Cardiac muscle cell (in vitro differentiated cells and primary cell): Measurements from ENCODE around the gene ADAMTS3. TPM values are rescaled to one million over a fixed set of nuclear protein-coding genes. Genes with fewer than 3 reads are reported as not detected.

ENCODE experiments used
- DNase-seq, 2 donors: peaks; one replicate each; pipeline versions ENCODE4 v3.0.0 to v3.0.0-alpha.2; 2010 to 2017; ENCODE audit warnings: low read depth in 1 of 2, low spot score in 1 of 2
- H3K27ac ChIP-seq: fragments of 200-600 bp; sonication (generic); 2 replicates; pipeline ENCODE4 v1.5.1; 2016
- H3K27me3 ChIP-seq: fragments of 200-600 bp; sonication (generic); 2 replicates; pipeline ENCODE4 v1.6.0; 2016; ENCODE audit warnings: control low read depth
- H3K36me3 ChIP-seq: fragments of 200-600 bp; sonication (generic); 2 replicates; pipeline ENCODE4 v1.5.1; 2016; ENCODE audit warnings: control low read depth
- H3K4me1 ChIP-seq: fragments of 200-600 bp; sonication (generic); 2 replicates; pipeline ENCODE4 v1.8.1; 2017; ENCODE audit warnings: low read depth, mild to moderate bottlenecking, mixed run types
- H3K4me3 ChIP-seq: fragments of 200-600 bp; sonication (generic); 2 replicates; pipeline ENCODE4 v1.5.1; 2016; ENCODE audit warnings: mild to moderate bottlenecking
- H3K9me3 ChIP-seq: fragments of 200-600 bp; sonication (generic); 2 replicates; pipeline ENCODE4 v1.5.1; 2017; ENCODE audit warnings: low read depth, mild to moderate bottlenecking, control low read depth
- CTCF ChIP-seq: IDR thresholded peaks from 2 replicates; pipeline ENCODE4 v1.5.1; 2012; ENCODE audit warnings: low read depth, mild to moderate bottlenecking, low read length
- polyA plus RNA-seq: library from polyadenylated mRNA; unstranded; fragments of >200 nt; fragmentation: Nextera tagmentation; extraction: Ambion mirVana; gene quantifications from 2 replicates; pipeline ENCODE4 v1.2.1, GENCODE V29; 2016
- total RNA-seq: library from RNA; depleted of rRNA; stranded (reverse); fragments of >200 nt; gene quantifications from 2 replicates; pipeline ENCODE4 v1.2.3, GENCODE V29; 2016

ADAMTS3 gene
- total and polyA plus RNA-seq, 2 experiments from 2014 or later: 1.2 to 14.7 TPM

- DNase-seq: no peak
- peak overlapping the region; percentile 80 for H3K4me3 ChIP-seq
- no peaks in the 10 kb centered on the region for H3K36me3 ChIP-seq
- no peaks in the 10 kb centered on the region for H3K27me3 ChIP-seq
- no peak for TF ChIP-seq CTCF
- H3K9me3 ChIP-seq: no peaks in the 10 kb centered on the region
- peak overlapping the region; percentile 93 for H3K27ac ChIP-seq
- peaks cover 24% of the 10 kb centered on the region for H3K4me1 ChIP-seq
These were observed 756 bp upstream of the ADAMTS3 start for GRCh38 chr4:72569719-72570235.

- Histone ChIP-seq H3K36me3 (no peaks in the 10 kb centered on the region), H3K9me3 (no peaks in the 10 kb centered on the region), H3K27me3 (no peaks in the 10 kb centered on the region), H3K27ac (peak overlapping the region; percentile 93), H3K4me3 (peak overlapping the region; percentile 80), H3K4me1 (peaks cover 24% of the 10 kb centered on the region)
- peak; percentile 93 for DNase-seq
- peak; percentile 52 for TF ChIP-seq CTCF
These were observed 973 bp downstream of the ADAMTS3 start for GRCh38 chr4:72567821-72568675.

GRCh38 chr4:72567036-72567435 is 2.0 kb downstream of the ADAMTS3 start:
- no peaks in the 10 kb centered on the region for H3K27me3 ChIP-seq
- DNase-seq: no peak
- H3K36me3 ChIP-seq: no peaks in the 10 kb centered on the region
- peak overlapping the region; percentile 93 for H3K27ac ChIP-seq
- peaks cover 24% of the 10 kb centered on the region for H3K4me1 ChIP-seq
- H3K9me3 ChIP-seq: no peaks in the 10 kb centered on the region
- peak overlapping the region; percentile 80 for H3K4me3 ChIP-seq
- no peak for TF ChIP-seq CTCF

GRCh38 chr4:72566464-72566972 is 2.5 kb downstream of the ADAMTS3 start:
- peak overlapping the region; percentile 93 for H3K27ac ChIP-seq
- H3K4me3 ChIP-seq: no peak overlapping the region
- H3K36me3 ChIP-seq: no peaks in the 10 kb centered on the region
- no peak for TF ChIP-seq CTCF
- peaks cover 24% of the 10 kb centered on the region for H3K4me1 ChIP-seq
- DNase-seq: peak in 1 of 2 donors; percentile 11
- no peaks in the 10 kb centered on the region for H3K27me3 ChIP-seq
- H3K9me3 ChIP-seq: no peaks in the 10 kb centered on the region

- no peak for TF ChIP-seq CTCF
- no peak for DNase-seq
- H3K4me1 ChIP-seq: peaks cover 19% of the 10 kb centered on the region
- H3K27ac ChIP-seq: no peak overlapping the region
- H3K4me3 ChIP-seq: no peak overlapping the region
- H3K9me3 ChIP-seq: no peaks in the 10 kb centered on the region
- H3K27me3 ChIP-seq: no peaks in the 10 kb centered on the region
- H3K36me3 ChIP-seq: no peaks in the 10 kb centered on the region
These were observed 4.2 kb downstream of the ADAMTS3 start for GRCh38 chr4:72564789-72565188.
